HFF-Myc (cell line): Measurements from ENCODE around the gene SIRT6.
"Not testable (repeated sequence)": the region's sequence is repeated elsewhere in the genome, so short reads cannot be mapped to it uniquely, and the experiment has no call there.

ENCODE experiments used
- DNase-seq: peaks from one replicate; pipeline ENCODE4 v3.0.0-alpha.2; 2011; ENCODE audit warnings: low read depth; ENCODE audit errors: extremely low read depth
- H3K4me3 ChIP-seq: replicated peaks from 2 replicates; pipeline ENCODE4 v1.5.1; 2011; ENCODE audit warnings: low read depth, mild to moderate bottlenecking, control low read depth, low read length
- CTCF ChIP-seq: IDR thresholded peaks from 2 replicates; pipeline ENCODE4 v1.5.1; 2012; ENCODE audit warnings: mild to moderate bottlenecking, low read depth, low read length, control low read depth; ENCODE audit errors: missing control alignments

SIRT6 gene

GRCh38 chr19:4224470-4224869 is 42.1 kb upstream of the SIRT6 start:
- no peak for DNase-seq
- no peak overlapping the region for H3K4me3 ChIP-seq
- TF ChIP-seq CTCF, result no peak

GRCh38 chr19:4220188-4220587 is 37.8 kb upstream of the SIRT6 start:
- no peak for TF ChIP-seq CTCF
- no peak overlapping the region for H3K4me3 ChIP-seq
- DNase-seq, result no peak

- DNase-seq, H3K4me3 ChIP-seq: not testable (repeated sequence)
Measured at GRCh38 chr19:4218523-4218922, 36.2 kb upstream of the SIRT6 start.

- TF ChIP-seq CTCF, result no peak
- no peak overlapping the region for H3K4me3 ChIP-seq
- no peak for DNase-seq
Measured at GRCh38 chr19:4217429-4218264, 35.3 kb upstream of the SIRT6 start.

- no peak for TF ChIP-seq CTCF
- H3K4me3 ChIP-seq, result no peak overlapping the region
- no peak for DNase-seq
Measured at GRCh38 chr19:4216846-4217245, 34.5 kb upstream of the SIRT6 start.

GRCh38 chr19:4215807-4216206 is 33.4 kb upstream of the SIRT6 start:
- no peak for DNase-seq
- TF ChIP-seq CTCF, result no peak

GRCh38 chr19:4213116-4213515 is 30.8 kb upstream of the SIRT6 start:
- no peak overlapping the region for H3K4me3 ChIP-seq
- no peak for TF ChIP-seq CTCF
- DNase-seq, result no peak

More at GRCh38 chr19:4215807-4216206, 33.4 kb upstream of the SIRT6 start:
- no peak overlapping the region for H3K4me3 ChIP-seq
